GM19035 (cell line): ENCODE measurements around the gene XNDC1N.
"Not testable (repeated sequence)": the region's sequence is repeated elsewhere in the genome, so short reads cannot be mapped to it uniquely, and the experiment has no call there.

Experiments
- ATAC-seq: cut with Tn5 transposase; IDR thresholded peaks from one replicate; pipeline ENCODE4 v1.9.1; 2021; ENCODE audit not compliant: unreplicated experiment

The XNDC1N gene

GRCh38 chr11:71933141-71933933 is 4.9 kb upstream of the XNDC1N start:
- ATAC-seq = no peak

- ATAC-seq = no peak
Observed at GRCh38 chr11:71931245-71931602, 2.8 kb upstream of the XNDC1N start.

GRCh38 chr11:71930556-71931244 is 2.3 kb upstream of the XNDC1N start:
- no peak for ATAC-seq

- ATAC-seq = no peak
Observed at GRCh38 chr11:71929491-71929890, 1.1 kb upstream of the XNDC1N start.

GRCh38 chr11:71928737-71929443 is 496 bp upstream of the XNDC1N start, which contains the start of gene RNF121:
Gene RNF121 (plus strand): TSS chr11:71929046. CDS start chr11:71929062, 16 bp downstream.
- ATAC-seq = peak; percentile 79

GRCh38 chr11:71917646-71918140 is 10.7 kb downstream of the XNDC1N start:
- ATAC-seq = no peak

- ATAC-seq = no peak
Observed at GRCh38 chr11:71914617-71915189, 13.7 kb downstream of the XNDC1N start.

- ATAC-seq = no peak
Observed at GRCh38 chr11:71913756-71914526, 14.5 kb downstream of the XNDC1N start.

GRCh38 chr11:71911986-71912340 is 16.4 kb downstream of the XNDC1N start:
- not testable (repeated sequence) for ATAC-seq

GRCh38 chr11:71911321-71911985 is 16.9 kb downstream of the XNDC1N start:
- ATAC-seq = not testable (repeated sequence)

- not testable (repeated sequence) for ATAC-seq
Observed at GRCh38 chr11:71910775-71911174, 17.6 kb downstream of the XNDC1N start.

GRCh38 chr11:71908218-71908617 is 20.2 kb downstream of the XNDC1N start:
- ATAC-seq = no peak

GRCh38 chr11:71901137-71901536 is 27.3 kb downstream of the XNDC1N start:
- ATAC-seq = not testable (repeated sequence)

GRCh38 chr11:71895961-71896360 is 32.4 kb downstream of the XNDC1N start:
- no peak for ATAC-seq

- ATAC-seq = not testable (repeated sequence)
Observed at GRCh38 chr11:71889181-71889872, 39.1 kb downstream of the XNDC1N start.

GRCh38 chr11:71888335-71889010 is 39.9 kb downstream of the XNDC1N start:
- ATAC-seq = not testable (repeated sequence)

GRCh38 chr11:71885806-71886205 is 42.6 kb downstream of the XNDC1N start:
- ATAC-seq = not testable (repeated sequence)
